Fibroblast of skin of scalp (primary cell): ENCODE data around the gene EFCAB6.
A peak's percentile ranks its signal among the peaks of the same experiment; 100 is the strongest.

ENCODE experiments used
- DNase-seq: peaks from one replicate; pipeline ENCODE4 v3.0.0-alpha.2; 2013

The EFCAB6 gene

DNA sequence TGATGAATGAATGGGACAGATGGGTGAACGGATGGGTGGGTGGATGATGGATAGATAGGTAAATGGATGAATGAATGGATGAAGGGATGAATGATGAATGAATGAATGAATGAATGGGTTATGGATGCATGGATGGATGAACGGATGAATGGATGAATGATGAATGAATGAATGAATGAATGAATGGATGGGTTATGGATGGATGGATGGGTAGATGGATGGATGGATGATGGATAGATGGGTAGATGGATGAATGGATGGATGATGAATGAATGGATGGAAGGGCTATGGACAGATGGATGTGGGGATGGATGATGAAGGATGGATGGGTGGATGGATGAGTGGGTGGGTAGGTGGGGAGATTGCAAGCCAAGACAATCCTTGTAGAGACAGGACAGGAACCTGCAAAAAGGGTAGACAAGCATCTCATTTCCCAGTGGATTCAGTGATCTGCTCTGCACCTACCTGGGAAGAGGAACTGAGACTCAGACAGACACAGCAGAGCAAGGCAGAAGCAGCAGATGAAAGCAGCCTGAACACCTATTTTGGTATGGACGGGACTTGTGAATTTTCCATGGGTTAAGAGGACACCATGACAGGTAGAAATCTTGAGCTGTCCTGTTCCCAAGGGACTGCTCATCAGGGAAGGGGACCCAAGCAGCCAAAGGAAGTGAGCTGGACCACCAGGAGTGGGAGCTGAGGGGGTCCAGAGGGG lies 68.0 kb downstream of the EFCAB6 start:
- DNase-seq, result no peak

DNA sequence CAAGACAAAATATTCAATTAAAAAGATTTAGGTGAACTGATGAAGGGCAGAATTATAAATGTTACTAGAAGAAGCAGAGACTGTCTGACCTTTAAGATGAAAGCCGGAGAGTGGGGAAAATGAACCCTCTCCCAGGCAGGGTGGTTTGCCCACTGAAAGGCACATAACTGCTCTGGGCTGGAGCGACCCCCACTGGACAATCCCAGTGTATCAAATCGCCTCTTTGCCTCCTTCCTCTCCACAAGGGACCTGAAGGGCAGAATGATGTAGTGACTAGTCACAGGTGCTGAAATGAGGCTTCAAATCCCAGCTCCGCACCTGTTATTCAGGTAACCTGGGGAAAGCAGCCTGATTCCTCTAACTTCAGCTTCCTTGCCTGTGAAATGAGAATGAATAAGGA lies 69.0 kb downstream of the EFCAB6 start:
- no peak for DNase-seq

DNA sequence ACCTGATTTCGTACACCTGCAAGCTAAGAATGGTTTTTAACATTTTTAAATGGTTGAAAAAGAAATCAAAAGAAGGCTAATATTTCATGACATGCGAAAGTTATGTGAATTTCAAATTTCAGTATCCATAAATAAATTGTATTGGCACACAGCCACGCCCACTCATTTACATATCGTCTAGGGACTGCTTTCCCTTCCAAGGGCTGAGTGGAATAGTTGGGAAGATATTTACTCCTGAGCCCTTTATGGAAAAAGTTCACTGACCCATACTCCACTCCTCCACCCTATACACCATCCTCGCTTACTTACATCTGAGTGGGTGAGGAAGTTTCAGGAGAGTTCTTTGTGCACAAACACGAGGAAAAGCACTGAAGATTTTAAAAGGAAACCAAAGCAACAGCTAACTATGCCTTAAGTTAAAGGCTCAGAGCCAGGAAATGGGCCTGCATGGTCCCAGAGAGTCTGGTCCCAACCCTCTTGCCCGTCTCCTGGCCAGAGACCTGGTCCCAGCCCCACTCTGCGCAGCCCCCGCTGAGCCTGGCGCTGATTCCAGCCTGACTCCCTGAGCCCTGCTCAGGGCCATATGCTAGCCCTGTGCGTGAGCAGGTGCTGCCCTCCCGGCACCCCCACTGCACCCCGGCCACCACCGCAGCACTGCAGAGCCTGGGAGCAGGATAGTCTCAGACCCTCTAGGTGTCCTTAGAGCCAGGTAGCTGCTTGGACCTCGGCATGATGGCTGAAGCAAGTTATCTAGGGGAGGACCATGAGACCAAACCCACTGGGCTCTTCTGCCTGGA lies 69.8 kb downstream of the EFCAB6 start:
- no peak for DNase-seq

DNA sequence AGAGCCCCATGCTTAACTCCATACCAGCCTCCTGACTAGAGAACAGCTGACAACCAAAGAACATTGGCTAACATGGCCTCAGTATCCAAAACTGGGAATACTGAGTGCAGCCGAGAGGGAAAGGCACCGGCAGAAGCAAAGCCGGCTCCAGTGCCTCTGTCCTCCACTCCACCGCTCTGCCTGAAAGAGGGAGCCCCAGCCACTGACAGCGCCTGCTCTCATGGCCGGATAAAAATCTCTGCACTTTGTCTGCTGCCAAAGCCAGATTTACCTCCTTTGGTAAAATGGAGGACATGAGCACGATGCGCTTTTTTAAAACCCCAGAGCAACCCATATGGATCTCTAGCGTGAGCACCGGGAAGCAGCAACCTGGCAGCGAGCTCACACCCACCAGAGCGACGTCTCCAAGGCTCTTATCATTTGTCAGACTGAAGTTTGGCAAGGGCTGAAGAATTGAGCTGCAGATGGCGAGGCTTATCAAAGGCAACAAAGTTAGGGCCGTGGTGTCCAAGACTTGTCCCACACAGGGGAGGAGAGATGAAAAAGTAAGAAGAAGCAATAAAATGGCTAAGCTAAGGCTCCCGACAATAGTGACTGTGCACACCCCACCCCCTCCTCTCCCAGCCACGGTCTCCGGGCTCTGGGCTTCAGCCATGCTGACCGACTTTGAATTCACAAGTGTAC lies 71.4 kb downstream of the EFCAB6 start:
- DNase-seq, result no peak

DNA sequence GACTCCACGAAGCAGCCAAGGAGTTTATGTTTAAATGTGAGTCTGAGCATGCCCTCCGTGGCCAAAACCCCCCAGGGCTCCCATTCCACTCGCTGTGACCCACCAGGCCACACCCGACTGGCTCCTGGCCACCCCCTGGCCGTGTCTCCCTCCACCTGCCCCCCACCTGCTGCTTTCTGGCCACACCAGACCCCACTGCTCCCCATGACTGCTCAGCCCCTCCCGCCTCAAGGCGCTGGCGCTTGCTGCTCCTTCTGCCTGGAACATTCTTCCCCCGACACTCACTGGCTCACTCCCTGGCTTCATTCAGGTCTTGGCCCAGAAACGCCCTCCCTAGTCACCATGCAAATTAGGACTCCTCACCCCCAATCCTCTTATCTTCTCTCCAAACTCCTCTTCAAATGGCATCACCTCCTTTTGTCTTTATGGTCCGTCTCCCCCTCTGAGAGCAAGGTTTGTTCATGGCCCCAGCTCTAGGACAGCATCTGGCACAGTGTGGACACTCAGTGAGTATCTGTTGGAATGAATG lies 72.2 kb downstream of the EFCAB6 start:
- DNase-seq, result no peak

DNA sequence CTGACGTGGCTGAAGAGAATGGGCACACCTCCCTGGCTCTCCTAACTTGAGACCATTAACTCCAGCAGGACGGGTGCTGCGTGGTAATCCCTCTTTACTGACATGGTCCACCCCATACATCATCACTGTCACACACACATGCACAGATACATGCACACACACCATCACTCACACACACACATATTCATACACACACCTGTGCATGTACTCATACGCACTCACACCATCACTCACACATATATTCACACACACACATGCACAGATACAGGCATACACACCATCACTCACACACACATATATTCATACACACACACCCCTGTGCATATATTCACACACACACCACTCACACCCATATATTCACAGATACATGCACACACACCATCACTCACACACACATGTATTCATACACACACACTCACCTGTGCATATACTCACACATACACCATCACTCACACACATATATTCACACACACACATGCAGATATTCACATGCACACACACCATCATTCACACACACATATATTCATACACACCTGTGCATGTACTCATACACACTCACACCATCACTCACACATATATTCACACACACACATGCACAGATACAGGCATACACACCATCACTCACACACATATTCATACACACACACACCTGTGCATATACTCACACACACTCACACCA lies 74.8 kb downstream of the EFCAB6 start:
- no peak for DNase-seq

DNA sequence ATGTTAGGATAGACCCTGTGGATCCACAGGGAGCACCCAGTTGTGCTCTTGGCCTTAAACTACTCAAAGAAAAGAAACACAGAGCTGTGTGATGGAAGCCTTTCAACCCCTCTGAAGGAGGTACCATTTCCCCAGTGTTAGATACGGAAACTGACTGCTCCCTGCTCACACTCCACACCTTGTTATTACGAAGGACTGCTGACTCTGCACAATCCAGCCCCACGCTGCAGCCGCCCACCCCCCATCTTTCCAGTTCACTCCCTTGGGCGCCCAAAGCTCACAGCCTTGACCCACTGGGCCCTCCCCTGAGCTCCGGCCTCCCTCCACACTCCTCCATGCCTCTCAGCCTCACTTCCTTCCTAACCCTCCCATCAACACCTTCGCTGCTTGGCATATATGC lies 75.5 kb downstream of the EFCAB6 start:
- no peak for DNase-seq

DNA sequence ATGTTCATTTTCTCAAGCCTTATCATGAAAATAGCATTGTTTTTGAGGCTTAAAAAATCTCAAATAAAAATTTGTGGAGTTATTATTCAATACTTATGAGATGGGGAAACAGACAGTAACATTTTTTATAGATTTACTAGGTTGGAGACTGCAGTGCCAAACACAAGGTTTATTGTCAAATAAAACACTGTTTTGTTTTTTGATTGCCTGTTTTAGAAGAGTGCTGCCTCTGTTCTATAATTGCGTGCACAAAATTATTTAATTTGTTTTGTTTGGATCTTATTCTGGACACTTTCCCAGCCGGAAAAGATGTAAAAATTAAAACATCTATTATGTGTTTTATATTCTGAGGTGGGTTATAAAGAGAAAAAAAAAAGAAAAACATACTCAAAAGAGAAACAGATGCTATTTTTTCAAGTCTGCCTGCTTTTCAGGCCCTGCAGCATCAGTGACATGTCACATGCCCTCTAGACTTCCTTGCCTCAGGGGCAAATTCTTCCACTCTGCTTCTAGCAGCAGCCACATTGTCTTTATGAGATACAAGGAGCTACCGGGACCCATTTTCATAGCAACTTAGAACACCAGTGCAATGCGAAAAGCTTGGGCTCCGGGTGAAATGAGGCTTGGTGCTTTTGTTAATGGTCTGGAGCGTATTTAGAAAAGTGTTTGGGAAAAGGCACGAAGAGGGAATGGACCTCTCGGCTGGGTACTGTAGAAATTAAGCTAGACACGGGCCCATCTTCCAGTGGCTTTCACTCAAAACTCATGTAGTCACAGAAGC lies 77.5 kb downstream of the EFCAB6 start:
- DNase-seq, result no peak

DNA sequence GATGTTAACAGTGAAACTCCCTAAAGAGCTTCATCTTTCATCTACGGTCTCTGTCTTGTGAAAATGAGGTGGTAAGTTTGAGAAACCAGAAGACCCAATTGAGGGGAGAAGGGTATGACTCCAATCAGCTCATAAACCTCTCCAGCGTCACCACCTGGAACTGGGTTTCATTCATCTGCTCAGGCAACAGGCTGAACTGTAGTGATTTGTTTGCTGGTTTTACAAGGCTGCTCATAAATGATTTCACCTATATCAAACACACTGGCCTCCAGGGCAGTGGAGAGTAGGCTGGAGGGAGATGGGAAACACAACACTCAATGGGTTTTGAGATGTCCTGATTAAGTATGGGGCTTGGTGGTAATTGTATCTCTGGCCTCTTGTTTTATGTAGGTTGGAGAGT lies 79.0 kb downstream of the EFCAB6 start:
- DNase-seq, result no peak

DNA sequence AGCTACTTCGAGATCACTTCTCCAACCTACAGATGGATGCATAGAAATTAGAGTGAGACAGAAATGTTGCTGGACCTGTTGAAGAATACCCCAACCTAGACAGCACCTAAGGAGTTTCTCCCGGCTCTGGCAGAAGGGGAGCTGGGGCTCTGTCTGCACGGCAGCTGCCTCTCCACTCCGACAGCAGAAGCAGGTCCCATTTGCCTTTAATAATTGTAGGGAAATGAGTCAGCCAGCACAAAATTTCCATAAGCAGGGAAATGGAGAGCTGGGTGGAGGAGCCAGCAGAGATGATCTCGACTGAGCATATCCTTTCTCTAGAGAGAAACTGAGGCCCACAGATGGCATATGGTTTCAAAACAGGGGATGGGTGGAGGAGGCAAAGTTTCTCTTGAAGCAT lies 80.1 kb downstream of the EFCAB6 start:
- DNase-seq, result peak; percentile 19

DNA sequence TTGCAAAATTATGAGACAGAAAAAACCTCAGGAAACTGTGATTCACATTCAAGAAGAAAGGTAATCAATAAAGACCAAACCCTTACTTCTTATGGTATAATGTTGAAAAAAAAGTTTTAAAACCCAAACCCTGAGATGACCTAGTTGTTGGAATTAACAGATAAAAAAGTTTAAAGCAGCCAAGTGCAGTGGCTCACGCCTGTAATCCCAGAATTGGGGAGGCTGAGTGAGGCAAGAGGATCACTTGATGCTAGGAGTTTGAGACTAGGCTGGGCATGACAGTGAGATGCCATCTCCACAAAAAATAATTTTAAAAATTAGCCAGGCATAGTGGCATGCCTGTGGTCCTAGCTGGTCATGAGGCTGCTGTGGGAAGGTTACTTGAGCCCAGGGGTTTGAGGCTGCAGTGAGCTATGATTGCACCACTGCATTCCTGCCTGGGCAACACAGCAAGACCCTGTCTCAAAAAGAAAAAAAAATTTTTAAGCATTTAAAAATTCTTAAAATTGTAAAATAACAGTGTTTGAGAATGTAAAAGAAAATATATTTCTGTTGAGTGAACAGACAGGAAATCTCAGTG lies 85.1 kb downstream of the EFCAB6 start:
- no peak for DNase-seq

DNA sequence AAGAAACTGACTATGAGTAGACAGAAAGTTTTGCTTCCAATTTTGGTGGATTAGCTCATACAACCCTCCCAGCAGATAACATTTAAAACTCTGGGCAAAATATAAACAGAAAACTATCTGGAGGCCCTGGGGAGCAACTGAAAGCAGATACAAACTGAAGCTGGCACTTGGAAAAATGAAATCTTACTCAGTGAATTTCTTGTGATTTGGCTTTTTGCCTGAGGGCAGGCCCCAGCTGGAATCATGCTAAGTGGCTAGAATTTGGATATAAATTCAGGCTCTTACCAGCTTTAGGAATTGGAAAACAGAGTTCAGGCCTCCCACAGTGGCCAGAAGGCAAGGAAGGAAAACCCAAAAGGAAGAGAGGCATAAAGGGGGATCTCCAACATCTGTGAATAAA lies 85.8 kb downstream of the EFCAB6 start:
- peak; percentile 35 for DNase-seq

DNA sequence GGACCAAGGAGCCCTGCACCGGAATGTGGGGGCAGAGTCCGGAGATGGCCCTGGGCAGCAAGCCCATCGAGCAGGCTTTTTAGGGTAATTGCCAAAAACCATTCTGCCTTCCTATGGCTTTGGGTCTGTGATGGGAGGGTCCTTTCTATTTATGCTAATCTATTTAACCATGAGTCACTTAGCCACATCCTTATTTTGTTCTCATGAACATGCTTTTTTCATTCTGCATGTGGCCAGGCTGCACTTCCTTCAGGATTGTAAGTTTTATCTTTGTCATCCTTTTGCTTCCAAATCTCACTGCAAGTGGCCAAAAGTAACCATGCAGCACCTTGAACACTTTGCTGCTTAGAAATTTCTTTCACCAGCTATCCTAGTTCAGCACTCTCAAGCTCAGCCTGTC lies 88.3 kb downstream of the EFCAB6 start:
- DNase-seq, result peak; percentile 42

DNA sequence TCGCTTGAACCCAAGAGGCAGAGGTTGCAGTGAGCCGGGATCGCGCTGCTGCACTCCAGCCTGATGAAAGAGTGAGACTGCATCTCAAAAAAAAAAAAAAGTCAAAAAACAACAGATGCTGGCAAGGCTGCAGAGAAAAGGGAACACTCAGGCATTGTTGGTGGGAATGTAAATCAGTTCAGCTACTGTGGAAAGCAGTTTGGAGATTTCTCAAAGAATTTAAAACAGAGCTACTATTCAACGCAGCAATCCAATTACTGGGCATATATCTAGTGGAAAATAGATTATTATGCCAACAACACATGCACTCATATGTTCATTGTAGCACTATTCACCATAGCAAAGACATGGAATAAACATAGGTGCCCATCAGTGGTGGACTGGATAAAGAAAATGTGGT lies 89.7 kb downstream of the EFCAB6 start:
- DNase-seq, result no peak

DNA sequence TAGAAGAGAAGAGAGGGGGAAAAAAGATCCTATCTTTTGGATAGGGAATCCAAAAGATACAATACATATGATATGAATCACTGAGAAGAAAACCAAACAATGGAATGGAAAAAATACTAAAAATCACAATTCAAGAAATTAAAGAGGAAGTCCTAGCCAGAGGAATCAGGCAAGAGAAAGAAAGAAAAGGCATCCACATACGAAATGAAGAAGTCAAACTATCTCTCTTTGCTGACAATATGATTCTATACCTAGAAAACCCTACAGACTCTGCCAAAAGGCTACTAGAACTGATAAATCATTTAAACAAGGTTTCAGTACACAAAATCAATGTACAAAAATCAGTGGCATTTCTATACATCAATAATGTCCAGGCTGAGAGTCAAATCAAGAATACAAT lies 91.4 kb downstream of the EFCAB6 start:
- no peak for DNase-seq

DNA sequence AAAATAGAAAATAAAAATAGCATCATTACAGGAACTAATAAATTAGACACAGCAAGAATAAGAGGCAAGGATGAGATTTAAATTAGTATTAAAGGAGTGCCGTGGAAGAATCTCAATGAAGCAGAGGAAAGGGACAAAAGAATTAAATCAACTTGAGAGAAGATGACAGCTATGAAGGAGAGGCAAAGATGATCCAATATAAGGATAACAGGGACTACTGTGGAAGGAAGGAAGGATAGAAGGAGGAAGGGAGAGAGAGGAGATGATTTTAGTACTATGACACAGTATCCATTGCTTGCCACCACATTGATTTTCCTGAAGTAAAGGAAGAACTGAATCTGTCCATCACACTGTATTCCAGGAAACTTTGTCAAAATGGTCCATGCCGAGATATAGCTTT lies 98.0 kb downstream of the EFCAB6 start:
- DNase-seq, result no peak

DNA sequence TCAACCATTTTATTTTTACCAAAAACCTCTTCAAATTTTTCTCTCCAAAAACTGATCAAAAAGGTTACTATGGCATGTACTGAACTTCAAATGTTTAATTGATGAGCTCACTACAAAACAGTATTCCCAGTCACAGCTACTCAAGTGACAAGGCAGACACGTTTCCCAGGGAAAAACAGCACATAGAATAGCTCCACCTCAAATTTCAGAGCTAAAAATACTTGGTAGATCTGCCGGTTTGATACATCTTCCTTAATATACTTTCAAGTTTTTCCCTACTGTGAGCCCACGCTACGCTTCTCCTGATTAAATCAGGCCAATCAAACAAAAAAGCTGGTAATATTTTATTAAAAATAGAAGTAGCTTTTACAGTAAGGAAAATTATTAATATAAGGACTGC lies 100.4 kb downstream of the EFCAB6 start:
- DNase-seq, result no peak

DNA sequence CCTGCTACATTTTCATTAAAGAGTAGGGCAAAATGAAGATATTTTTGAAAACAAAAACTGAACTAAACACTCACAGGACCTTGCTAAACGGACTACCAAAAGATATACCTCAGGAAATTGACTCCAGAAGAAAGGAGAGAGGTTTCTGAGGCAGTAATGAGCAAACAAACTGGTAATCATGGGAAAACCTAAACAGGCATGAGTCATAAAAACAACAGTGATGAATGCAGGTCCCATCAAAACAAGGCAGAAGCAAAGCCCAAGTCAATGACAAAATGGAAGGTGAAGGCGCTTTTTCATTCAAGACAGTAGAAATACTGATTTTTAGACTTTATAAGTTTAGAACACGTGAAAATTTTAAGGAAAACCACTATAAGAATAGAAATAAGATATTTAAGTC lies 104.5 kb downstream of the EFCAB6 start:
- DNase-seq, result no peak

DNA sequence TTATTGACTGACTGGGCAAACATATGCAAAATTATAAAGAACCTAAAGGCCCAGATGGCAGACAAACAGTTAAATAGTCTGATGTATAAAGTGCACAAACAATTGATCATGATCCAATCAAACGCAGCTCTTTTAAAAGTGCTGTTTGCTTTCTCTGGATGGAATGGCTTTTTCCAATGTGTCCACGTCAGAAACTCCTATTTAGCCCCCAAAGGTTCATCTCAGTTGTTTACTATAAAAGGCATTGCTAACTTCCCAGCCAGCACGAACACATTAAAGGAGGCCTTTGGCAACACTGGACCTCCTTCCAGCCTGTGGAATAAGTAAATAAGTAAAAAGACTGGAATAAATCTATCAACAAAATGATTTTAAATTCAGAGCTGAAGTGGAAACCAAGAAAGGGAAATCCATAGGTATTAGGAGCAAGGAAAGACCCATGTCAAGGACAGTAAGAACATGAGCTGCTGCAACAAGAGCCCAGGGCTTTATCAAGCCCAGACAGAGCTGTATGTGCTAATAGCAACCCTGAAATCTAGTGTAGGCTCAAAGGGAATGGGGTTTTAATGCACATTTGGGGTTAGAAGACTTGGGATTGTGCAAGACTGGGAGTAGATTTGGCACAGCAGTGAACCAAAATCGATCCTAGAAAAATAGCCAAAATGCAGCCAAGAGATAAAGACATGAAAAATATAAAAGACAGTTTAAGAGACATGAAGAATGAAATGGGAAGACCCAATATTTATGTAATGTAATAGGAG lies 105.4 kb downstream of the EFCAB6 start:
- no peak for DNase-seq

DNA sequence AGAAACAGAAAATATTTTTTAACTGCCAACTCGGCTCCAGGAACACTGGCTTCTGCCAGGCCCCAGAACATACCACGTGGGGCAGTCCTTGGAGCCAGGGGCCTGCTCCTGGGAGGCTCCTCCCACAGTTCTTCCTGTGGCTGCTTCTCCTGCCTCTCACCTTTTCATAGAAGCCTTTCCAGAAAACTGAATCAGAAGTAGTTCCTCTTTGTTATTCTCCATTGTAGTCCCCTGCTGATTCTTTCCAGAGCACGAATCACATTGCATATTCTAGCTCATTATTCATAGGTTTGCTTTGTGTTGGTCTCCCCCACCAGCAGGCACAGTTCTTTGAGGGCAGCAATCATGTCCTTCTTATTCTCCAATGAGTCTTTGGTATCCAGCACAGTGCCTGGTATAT lies 106.0 kb downstream of the EFCAB6 start:
- no peak for DNase-seq

DNA sequence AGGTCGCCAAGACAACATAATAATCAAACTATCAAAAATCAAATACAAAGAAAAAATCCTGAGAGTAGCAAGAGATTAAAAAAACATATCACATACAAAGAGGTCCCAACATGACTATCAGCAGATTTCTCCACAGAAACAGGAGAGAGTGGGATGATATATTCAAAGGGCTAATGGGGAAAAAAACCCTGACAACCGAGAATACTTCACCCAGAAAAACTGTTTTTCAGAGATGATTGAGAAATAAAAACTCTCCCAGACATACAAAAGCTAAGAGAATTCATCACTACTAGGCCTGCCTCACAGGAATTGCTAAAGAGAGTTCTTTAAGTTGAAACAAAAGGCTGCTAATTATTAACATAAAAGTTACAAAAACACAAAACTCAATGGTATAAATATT lies 108.1 kb downstream of the EFCAB6 start:
- DNase-seq, result no peak
